Ovary (tissue), 3 donors: ENCODE measurements around the gene KNDC1.

Experiments used
- CTCF ChIP-seq, 3 donors: fragments of 450-650 bp in 2 of 3; fragments of 200-600 bp in 1 of 3; IDR thresholded peaks; one replicate each; pipeline versions ENCODE4 v1.5.1 to v1.8.0; 2016 to 2022; ENCODE audit warnings: antibody characterized with exemption in 3 of 3, mild to moderate bottlenecking in 1 of 3
- EP300 ChIP-seq: sonication (generic); formaldehyde crosslinking; IDR thresholded peaks from one replicate; pipeline ENCODE4 v1.6.1; 2017; ENCODE audit warnings: antibody characterized with exemption
- POLR2A ChIP-seq: fragments of 450-650 bp; IDR thresholded peaks from one replicate; pipeline ENCODE4 v1.6.1; 2017; ENCODE audit warnings: antibody characterized with exemption, mild to moderate bottlenecking, moderate library complexity
- donor health status: DM: no; HTN: no; CAD: no.

DNA sequence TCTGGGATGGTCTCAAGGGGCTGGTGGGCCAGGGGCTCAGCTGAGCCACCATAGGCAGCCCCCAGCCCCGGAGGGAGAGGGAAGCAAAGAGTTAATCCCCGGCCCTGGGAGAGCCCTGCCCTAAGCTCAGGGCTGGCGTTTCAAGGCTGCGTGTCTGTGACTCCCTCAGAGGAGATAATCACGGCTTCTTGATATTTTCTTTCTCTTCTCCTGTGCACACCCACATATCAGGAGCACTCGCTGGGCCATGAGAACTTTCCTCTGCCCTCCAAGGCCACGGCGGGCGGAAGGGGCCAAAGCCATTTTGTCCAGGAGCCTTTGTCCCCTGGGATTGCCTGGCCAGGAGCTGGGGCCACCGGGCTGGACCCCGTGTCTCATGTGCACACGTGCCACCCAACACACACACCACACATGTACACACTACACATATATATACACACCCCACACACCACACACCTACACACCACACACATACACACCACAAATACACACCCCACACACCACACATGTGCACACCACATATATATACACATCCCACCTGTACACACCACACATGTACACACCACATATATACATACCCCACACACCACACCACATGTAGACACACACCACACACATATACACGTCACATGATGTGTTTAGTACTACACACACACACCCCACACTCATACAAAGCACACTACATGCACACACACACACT lies 94.6 kb downstream of the KNDC1 start:
- TF ChIP-seq CTCF (IDR thresholded peaks at IDR 0.05): no peak
- TF ChIP-seq POLR2A: no peak
- no peak for TF ChIP-seq EP300
